ENCODE measurements around the gene CA7.

The CA7 gene

GRCh38 chr16:66844342-66845079 lies at the start of gene CA7:
Gene CA7, plus strand, starts transcription at chr16:66844414. Its CDS starts 74 bp downstream, at chr16:66844488.
- no peak for DNase-seq

DNA sequence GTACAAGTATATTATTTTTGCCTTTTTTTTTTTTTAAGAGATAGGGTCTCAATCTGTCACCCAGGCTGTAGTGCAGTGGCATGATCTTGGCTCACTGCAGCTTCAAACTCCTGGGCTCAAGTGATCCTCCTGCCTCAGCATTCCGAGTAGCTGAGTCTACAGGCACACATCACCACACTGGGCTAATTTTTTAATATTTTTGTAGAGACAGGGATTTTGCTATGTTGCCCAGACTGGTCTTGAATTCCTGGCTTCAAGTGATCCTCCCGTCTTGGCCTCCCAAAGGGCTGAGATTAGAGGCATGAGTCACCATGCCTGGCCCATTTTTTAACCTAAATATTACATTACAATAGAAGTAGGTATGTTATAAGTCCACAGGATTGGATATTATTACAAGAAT lies 46.1 kb upstream of the CA7 start:
- DNase-seq, result no peak

DNA sequence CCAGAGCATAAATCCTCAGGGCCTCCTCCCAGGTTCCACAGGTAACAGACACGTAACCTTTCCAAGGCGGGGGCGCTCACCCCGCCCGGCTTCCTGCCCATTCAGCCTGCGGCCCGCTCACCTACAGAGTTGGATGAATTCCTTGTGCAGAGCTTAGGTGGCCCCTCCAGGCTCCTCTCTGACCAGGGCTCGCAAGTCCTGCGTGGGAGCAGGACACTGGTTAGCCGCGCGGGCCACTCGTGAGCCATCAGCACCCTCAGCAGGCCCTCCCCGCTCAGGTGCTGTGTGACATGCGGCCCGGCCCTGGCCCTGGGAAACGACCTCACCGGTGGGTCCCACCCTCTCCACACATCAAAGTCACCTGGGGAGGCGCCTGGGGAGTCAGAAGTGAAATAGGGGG lies 43.4 kb upstream of the CA7 start:
- no peak for DNase-seq

GRCh38 chr16:66801320-66802105 lies 42.7 kb upstream of the CA7 start, which contains the start of gene TERB1:
Gene TERB1, minus strand, starts transcription at chr16:66801584. Its CDS starts 4,786 bp downstream, at chr16:66796798.
- DNase-seq, result no peak

- peak; percentile 52 for DNase-seq
These were observed 42.1 kb upstream of the CA7 start for GRCh38 chr16:66802159-66802558.

- no peak for DNase-seq
These were observed 34.4 kb upstream of the CA7 start for GRCh38 chr16:66809765-66810164.

DNA sequence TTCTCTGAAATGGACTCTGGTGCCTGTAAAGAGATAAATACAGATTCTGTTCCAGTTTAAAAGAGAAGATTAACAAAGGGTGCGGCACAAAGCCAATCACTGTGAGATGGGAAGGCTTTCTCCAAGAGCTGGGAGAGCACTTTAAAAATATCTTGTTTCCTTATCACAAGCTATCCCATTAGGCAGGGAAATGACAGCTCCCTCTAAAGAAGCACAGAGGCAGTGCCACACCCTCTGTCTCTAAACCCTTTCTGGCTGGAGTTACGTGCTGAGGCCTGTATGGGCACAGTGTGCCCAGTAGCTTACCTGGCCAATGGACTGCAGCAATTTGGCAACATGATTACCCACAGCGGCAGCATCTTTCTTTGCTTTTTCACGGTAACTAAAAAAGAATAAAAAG lies 33.8 kb upstream of the CA7 start:
- DNase-seq, result no peak

DNA sequence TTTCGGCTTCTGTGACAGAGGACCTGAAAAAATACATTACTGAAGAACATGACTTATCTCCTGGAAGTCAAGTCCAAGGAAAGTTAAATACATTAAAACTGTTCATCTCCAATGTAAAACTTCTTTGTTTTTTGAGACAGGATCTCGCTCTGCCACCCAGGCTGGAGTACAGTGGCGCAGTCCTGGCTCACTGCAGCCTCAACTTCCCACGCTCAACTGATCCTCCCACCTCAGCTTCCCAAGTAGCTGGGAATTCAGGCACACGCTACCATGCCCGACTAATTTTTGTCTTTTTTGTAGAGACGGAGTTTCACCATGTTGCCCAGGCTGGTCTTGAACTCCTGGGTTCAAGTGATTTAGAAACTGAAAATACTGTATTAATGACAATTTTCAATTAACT lies 33.2 kb upstream of the CA7 start:
- DNase-seq, result no peak

- DNase-seq, result no peak
These were observed 29.5 kb upstream of the CA7 start for GRCh38 chr16:66814734-66815133.

GRCh38 chr16:66824006-66824405 lies 20.2 kb upstream of the CA7 start:
- no peak for DNase-seq

DNA sequence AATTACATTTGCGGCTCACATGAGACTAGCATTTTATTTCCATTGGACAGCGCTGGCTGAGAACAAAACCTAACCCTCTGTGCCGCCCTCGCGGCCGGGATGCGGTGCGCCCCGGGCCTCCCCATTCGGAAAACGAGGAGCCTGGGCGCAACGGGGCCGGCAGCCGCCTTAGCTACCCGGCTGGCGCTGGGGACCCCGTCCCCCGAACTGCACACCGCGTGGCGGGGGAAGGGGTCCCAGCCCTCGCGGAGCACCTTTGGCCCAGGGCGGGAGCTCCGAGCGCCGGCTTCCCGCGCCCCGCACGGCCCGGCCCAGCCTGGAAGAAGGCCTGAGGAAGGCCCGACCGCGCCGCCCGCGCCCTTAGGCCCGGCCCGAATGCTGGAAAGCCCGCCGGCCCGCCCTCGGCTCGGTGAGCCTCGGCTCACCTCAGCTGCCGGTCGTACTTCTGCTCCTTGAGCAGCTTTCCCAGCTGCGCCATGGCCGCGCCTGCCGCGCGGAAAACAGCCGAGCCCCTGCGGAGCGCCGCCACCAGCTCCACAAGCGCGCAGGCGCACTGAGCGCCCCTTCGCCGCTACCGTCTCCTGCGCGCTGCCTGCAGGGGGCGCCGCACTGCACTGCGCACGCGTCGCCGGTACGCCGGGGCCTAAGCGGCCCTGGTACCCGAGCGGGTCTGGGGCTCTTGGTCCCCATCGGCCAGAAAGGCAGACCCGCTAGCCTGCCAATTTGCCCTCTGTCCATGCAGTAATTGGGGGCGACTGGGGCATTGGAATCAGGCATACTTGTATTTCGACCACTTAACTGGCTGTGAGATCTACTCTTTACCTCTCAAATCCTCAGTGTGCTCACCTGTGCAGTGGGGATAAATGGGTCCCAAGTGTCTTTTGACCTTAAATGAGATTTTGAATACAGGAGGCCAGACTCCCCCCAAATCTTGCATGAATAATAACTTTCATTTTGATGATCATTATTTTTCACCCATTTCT lies 13.5 kb upstream of the CA7 start, which contains the start of gene NAE1:
Gene NAE1 (minus strand): TSS at position 555 of the 983 bp plus-strand sequence. CDS start 77 bp downstream, at position 478.
- peak; percentile 82 for DNase-seq

DNA sequence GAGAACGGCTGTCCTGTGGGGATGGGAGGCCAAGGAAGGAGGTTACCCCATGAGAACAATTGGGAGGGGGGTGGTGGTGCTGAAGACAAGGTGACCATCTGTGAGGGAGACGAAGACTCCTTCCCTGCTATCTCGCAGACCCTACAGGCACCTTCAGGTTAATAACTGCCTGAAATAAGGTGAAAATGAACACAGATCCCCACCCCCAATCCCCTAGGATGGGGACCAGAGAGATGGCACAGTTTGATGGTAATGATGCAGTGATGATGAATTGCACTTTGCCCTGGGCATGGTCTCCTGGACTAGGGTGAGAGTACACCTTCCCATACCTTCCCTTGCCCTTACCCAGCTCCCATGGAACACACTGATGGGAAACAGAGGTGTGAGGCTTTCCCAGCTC lies 12.0 kb upstream of the CA7 start:
- DNase-seq, result no peak

DNA sequence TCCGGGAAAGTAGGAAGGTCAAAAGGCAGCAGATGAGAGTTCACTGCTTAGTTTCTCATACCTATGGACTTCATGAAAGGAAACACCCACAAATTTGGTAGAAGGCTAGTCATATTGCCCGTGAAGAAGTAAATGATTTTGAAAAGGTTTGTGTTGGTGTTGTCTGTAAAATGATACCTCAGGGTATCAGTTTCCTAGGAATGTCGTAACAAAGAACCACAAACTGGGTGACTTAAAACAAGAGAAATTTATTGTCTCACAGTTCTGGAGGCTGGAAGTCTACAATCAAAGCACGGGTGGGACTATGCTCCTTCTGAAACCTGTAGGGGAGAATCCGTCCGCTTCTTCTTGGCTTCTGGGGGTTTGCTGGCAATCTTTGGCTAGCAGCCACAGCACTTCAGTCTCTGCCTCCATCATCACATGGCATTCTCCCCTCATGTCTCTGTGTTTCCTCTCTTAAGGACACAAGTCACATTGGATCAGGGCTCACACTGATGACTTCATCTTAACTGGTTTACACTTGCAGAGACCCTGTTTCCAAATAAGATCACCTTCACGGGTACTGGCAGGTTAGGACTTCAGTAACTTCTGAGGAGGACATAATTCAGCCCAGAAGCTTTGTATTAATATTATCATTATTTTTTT lies 11.4 kb upstream of the CA7 start:
- peak; percentile 13 for DNase-seq

DNA sequence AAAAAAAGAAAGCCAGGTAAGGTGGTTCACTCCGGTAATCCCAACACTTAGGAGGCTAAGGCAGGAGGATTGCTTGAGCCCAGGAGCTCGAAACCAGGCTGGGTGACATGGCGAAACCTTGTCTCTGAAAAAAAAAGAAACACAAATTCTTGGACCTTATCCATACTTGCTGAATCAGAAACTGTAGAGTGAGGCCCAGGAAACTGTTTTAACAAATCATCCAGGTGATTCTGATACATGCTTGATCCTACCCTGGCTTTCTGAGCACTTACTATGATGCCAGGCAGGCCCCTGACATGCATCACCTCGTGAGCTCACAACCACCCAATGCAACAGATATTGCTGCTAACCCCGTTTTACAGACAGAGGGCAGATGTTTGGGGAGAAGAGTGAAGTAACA lies 9.5 kb upstream of the CA7 start:
- no peak for DNase-seq

- peak; percentile 50 for DNase-seq
These were observed 3.3 kb upstream of the CA7 start for GRCh38 chr16:66840883-66841282.

GRCh38 chr16:66841366-66841765 lies 2.8 kb upstream of the CA7 start:
- DNase-seq, result no peak

GRCh38 chr16:66842765-66843164 lies 1.4 kb upstream of the CA7 start:
- DNase-seq, result no peak

- no peak for DNase-seq
These were observed 1.0 kb upstream of the CA7 start for GRCh38 chr16:66843191-66843590.

DNA sequence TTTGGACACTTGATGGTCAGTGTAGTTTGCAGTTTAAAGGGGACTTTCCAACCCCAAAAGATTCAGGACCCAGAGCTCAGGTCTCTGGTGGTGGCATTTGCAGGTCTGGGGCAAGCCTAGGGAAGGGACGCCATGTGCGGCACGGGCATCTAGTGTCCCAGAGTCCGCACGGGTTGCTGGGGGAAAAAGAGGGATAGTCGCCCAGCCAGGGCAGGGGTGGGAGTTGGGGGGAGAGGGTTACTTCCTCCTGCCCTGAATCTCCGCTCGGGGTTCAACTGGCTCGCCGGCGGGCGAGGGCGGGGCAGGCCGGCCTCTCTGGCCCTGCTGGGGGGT lies 239 bp upstream of the CA7 start:
- no peak for DNase-seq

DNA sequence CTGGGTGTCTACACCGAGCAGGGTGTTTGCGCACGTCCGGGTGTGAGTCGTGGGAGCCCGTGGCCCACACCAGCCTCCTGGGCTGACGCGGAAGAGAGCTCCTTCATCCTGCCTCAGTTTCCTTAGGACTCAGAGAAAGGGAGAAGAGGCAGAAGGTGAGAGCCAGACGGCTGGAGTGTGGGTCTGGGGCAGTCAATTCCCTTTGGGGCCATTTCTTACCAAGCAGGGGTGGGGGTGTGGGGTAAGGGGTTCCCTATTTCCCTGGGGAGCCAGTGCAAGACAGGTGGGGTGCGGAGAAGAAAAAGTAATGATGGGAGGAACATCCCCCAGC lies 831 bp downstream of the CA7 start:
- DNase-seq, result no peak

DNA sequence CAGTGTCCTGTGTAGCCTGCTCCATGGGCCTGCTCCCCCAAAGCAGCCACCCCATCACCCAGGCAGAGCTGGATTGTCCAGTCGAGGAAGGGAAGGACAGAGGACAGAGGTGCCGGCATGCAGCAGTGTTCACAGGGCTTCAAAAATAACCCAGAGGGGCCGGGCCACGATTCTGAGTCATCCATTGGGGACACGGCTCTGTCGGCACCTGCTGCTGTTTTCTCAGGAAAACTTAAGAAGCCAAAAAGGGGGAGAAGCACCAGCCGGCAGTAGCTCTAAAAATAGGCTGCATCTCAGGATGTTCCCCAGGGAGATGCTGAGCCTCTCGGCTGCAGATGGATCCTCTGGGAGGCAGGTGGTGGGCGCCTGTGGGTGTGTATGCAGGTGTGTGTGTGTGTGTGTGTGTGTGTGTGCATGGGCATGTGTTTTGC lies 1.6 kb downstream of the CA7 start:
- DNase-seq, result no peak

DNA sequence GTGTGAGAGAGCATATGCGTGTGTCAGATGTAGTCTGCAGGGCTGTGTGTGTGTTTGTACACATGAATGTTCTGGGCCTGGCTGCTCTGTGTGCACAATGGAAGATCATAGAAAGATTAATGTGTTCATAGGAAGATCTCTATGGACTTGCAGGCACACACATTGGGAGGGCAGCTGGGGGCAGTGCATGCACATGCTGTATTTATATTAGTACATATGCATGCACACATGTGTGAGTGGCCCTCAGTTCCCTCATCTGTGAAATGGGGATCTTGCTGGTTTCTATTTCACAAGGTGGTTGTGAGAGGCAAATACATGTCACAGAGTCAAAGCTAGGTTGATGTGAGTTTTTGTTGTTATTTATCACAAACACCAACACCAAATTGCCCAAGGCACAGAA lies 2.1 kb downstream of the CA7 start:
- DNase-seq, result peak; percentile 10

GRCh38 chr16:66846831-66847230 lies 2.6 kb downstream of the CA7 start:
- DNase-seq, result no peak

Data from MV-4-11 (cell line).